Stimulated activated CD4-positive, alpha-beta T cell treated with anti-CD3 and anti-CD28 coated beads, TNF-alpha, amount 100 ng/mL, for 4 hours (primary cell): ENCODE data around the gene HMGA1.
"Not testable (repeated sequence)": the region's sequence is repeated elsewhere in the genome, so short reads cannot be mapped to it uniquely, and the experiment has no call there.

Experiments
- DNase-seq, 3 experiments: peaks; one replicate each; pipeline ENCODE4 v3.0.0-alpha.2; 2020; ENCODE audit warnings: low read depth in 3 of 3

The HMGA1 gene

DNA sequence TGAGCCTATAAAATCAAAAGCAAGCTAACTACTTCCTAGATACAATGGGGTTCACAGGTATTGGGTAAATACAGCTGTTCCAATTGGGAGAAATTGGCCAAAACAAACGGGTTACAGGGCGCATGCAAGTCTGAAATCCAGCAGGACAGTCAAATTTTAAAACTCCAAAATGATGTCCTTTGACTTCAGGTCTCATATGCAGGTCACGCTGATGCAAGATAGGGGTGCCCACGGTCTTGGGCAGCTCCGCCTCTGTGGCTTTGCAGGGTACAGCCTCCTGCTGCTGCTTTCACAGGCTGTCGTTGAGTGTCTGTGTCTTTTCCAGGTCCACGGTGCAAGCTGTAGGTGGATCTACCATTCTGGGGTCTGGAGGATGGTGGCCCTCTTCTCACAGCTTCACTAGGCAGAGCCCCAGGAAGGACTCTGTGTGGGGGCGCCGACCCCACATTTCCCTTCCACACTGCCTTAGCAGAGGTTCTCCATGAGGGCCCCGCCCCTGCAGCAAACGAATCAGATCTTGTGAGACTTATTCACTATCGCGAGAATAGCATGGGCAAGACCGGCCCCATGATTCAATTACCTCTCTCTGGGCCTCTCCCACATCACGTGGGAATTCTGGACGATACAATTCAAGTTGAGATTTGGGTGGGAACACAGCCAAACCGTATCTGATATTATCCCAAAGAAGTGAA, 24.0 kb downstream of the HMGA1 start:
- no peak for DNase-seq

DNA sequence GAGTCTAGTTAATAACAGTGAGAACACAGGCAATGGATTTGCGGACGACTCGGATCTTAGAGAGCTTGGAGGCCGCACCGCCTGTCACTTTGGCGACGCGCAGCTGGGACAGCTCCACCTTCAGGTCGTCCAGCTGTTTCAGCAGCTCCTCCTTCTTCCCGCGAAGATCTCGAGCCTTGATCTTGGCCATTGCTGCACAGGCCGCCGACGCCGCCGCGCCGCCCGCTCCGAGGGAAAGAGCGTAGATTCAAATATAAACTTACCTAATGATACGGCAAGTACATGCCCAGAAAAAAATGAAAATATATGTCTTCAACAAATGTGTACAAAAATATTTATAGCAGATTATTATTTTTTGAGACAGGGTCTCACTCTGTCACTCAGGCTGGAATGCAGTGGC, 26.8 kb downstream of the HMGA1 start:
- not testable (repeated sequence) for DNase-seq

GRCh38 chr6:34267746-34268145, 31.1 kb downstream of the HMGA1 start:
- no peak for DNase-seq

DNA sequence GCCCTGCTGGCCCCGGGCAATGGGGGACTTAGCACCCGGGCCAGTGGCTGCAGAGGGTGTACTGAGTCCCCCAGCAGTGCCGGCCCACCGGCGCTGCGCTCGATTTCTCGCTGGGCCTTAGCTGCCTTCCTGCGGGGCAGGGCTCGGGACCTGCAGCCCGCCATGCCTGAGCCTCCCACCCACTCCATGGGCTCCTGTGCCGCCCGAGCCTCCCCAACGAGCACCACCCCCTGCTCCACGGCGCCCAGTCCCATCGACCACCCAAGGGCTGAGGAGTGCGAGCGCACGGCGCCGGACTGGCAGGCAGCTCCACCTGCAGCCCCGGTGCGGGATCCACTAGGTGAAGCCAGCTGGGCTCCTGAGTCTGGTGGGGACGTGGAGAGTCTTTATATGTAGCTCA, 32.5 kb downstream of the HMGA1 start:
- not testable (repeated sequence) for DNase-seq

GRCh38 chr6:34269658-34270341, 33.1 kb downstream of the HMGA1 start:
- not testable (repeated sequence) for DNase-seq

DNA sequence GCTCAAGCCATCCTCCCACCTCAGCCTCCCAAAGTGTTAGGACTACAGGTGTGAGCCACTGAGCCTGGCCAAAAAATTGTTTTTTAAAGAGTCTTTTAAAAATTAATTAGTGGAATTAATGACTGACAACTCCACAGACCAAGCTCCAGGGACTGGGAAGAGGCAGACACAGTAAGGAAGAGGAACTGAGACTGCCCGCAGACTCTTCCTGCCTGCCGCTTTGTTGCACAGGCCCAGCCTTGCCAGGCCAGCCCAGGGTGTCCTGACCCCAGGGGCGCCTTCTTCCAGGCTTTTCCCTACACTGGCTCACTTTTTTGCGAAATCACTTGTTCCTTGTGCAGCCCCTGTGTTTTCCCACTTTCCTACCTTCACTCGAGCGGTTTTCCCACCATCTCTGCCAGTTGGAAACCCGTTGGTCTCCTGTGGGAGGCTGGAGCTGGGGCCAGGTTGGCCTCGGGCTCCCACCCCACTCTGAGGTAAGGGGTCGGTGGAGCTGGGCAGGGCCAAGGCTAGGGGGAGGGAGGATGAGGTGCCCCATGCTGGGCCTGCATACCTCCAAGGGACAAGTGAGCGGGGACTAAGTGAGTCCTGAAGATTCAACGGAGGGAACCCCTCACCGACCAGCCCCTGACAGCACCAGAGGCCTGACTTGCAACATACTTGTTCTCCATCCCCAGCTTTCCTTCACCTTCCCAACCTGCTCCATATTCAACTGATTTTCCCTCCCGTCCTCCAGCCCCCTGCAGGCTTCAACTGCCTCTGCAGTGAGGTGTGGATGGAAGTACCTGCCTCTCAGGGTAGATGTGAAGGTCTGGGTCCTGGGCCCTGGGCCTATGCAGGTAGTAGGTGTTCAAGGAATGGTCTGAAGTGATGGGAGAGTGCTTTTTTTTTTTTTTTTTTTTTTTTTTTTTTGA, 35.6 kb downstream of the HMGA1 start:
- DNase-seq, result no peak

DNA sequence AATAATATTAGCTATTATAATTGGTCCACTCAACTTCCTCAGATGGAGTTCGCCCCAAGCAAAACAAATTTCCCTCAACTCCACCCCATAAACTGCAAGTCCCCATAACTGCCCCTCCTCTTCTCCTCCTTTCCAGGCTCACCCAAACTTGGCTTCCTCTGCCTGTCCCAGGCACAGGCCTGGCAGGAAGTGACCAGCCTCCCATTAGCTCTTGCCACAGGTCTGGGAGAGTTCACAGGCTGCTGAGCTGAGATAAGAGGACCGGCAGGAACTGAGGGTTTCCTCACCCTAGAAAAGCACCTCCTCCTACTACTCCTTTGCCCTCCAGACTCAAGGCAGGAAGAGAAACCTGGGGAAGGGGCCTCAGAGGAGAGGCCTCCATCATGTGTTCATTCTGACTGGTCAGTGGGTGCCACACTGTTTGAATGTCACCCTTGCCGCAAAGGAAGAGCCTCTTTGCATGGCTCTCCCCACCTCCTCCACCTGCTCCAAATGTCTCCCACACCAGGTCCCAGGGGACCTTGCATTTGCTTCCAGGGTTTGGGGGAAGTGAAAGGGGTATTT, 36.7 kb downstream of the HMGA1 start:
- DNase-seq, result no peak

- no peak for DNase-seq
These were observed 37.5 kb downstream of the HMGA1 start for GRCh38 chr6:34274129-34274528.

- DNase-seq, result no peak
These were observed 38.6 kb downstream of the HMGA1 start for GRCh38 chr6:34275128-34275804.

DNA sequence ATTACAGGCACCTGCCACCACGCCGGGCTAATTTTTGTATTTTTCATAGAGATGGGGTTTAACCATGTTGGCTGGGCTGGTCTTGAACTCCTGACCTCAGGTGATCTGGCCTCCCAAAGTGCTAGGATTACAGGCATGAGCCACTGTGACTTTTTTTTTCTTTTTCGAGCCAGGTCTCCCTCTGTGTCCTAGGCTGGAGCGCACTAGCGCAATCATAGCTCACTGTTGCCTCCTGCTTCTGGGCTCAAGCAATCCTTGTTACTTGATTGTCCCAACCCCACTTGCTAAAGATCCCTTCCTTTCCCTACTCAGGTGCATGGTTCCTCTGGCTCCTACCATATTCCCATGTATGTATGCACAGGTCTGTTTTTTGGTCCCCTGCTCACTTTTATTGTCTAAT, 39.5 kb downstream of the HMGA1 start:
- no peak for DNase-seq

DNA sequence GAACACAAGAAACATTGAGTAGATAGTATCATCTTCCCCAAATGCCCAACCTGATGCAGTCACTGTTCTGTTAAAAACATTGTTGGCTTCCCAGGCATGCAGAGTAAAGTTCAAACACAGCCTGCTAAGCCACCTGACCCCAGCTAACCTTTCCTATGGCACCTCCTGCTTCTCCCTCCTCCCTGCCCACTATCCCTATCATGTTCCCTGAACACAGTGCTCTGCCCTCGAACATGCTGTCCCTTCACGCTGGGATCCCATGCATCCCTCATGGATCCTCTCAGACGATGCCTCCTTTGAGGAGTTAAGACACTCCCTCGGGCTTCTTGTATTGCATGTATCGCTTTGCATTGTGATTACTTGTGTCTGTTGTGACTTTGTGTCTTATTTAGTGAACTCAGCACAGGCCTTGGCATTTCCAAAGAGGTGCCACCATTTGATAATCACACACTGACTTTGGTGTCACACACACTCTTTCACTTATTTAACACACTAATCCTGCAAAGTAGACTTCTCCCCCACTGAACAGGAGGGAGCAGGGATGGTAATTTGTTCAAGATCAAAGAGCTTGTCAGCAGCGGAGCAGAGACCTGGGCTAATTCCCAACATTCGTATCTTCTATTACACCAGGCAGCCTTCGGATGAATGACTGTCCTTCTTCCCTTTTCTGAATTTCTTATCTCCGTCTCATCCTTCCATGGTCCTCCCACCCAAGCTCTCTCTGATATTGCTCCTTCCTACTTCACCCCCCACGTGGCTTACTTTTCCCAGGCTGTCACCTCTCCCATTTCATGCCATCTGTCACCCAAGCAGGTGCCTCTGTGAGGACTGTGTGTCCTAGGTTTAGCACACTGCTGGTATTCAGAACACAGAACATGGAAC, 40.4 kb downstream of the HMGA1 start:
- DNase-seq, result no peak

GRCh38 chr6:34277763-34278112, 41.1 kb downstream of the HMGA1 start:
- DNase-seq, result no peak

DNA sequence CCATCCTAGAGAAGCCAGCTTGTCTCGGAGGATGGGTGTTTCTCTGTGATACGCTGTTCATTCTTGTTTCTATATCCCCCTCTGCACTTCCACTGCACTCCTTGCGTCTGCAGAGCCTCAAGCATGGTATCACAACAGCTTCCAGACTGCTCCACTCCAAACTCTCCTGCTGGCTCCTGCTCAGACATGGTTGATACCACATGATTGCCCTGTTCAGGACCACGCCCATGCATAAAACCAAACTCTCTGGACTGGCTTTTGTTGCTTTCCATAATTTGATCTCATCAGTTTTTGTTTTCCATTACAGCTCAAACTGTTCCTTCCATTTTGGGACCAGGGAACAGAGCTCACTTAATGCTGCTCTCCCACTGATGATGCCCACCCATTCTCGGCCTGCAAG, 42.2 kb downstream of the HMGA1 start:
- no peak for DNase-seq

DNA sequence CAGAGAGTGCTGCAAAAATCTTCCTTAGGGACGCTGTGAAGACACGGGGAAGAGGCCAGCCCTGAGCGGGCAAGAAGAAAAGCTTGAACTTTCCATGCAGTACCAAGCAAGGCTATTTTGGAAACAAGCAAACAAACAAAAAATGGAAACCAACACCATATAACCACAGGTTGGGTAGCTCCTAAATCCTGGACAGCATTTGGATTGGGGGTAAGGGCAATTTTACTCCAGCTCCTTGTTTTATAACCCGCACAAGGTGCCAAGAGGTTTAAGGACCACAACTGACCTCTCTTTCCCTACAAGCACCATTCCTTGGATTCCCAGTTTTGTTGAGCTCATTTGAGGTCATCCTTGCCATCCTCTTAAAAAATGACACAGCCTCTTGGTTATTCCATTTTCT, 43.5 kb downstream of the HMGA1 start:
- no peak for DNase-seq

DNA sequence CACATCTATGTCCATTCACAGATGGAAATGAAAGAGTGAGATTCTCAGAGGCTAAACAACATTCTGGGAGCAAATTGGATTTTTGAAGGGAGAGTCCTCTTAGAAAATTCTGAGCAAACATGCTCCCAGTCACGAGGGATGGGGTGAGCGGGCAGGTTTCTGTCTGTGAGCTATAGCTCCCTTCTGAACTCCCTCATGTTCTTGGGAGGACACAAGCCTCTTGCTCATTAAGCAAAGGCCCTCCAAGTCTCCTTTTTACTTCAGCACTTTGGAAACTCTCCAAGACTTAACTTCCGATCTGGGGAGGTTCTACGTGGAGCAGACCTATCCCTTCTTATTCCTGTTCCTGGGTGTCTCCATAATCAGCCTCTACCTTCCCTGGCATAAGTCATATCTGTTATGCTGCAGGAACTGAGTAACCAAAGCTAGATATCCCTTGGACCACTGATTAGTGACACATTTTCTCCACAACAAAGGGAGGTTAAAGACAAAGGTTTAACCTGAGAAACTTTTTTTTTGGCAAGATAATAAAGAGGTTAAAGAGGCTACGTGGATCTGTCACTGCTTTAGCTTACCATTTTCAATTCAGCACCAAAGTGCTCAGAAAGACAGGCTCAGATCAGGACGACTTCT, 45.1 kb downstream of the HMGA1 start:
- DNase-seq, result no peak

DNA sequence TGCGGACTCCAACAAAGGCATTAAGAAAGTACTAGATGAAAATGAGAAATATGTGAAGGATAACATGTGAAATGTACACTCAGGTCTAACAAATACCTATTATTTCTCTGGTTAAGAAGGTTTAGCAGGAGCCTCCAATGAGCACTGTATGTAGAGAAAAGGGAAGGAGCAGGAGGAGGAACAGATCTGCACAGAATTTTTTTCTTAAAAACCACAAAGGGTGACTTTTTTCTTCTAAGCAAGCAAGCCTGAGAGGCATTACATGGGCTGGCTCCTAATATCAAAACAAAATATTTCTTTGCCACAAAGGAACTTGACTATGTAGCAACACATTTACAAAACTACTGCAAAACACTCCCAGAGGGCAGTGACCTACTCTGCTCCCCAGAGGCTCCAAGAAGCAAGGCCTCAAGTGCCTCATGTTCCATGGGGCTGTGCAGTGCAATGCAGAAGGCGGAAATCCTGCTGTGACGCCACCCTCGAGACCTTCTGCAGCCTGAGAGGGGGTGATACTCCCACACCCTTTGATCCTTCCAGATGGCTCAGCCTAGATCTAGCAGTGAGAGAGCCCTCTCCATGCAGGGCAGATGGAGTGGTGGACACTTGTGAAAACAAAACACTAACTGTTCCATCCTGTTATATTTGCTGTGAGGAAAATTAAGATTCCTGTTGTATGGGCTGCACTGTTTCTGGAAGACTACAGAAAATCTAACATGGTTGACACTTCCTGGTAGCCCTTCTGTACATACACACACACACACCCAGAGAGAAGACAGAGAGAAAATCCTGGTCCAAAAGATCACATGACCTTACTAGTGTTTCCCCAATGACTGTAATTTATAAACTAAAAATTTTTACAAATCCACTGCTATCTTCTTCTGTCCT, 48.1 kb downstream of the HMGA1 start:
- no peak for DNase-seq

DNA sequence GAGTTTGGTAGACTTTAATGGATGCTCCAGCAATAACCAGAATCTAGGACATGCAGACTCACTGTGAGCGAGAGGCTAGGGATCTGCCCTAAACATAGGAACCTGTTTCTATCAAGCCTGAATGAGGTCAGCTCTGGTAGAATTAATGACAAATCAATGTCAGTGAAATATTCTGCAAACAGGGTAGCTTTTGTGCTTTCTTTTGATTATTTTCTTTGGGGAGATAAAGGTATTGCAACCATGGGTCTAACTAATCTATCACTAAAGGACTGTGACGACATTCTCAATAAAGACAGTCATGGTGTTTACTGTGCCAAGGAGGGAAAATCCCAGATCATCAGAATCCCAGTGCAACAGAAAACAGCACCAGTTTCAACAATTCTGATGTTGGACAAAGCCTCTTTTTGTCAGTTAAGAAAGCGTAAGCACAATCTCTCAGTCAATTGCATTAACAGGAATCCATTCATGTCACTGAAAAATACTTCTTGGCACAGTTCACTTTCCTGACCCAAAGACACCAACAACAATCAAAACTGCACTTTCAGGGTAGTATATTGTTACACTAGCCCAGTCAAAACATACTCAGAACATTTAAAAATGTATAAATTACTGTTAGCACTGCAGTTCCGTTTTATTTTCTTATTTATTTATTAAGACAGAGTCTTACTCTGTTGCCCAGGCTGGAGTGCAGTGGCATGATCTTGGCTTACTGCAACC, 48.9 kb downstream of the HMGA1 start:
- no peak for DNase-seq

- no peak for DNase-seq
These were observed 51.9 kb downstream of the HMGA1 start for GRCh38 chr6:34288581-34288980.

- DNase-seq, result no peak
These were observed 52.5 kb downstream of the HMGA1 start for GRCh38 chr6:34289137-34289536.
